ENCODE data around the gene MGARP.
"Not testable (repeated sequence)": the region's sequence is repeated elsewhere in the genome, so short reads cannot be mapped to it uniquely, and the experiment has no call there.

The MGARP gene

DNA sequence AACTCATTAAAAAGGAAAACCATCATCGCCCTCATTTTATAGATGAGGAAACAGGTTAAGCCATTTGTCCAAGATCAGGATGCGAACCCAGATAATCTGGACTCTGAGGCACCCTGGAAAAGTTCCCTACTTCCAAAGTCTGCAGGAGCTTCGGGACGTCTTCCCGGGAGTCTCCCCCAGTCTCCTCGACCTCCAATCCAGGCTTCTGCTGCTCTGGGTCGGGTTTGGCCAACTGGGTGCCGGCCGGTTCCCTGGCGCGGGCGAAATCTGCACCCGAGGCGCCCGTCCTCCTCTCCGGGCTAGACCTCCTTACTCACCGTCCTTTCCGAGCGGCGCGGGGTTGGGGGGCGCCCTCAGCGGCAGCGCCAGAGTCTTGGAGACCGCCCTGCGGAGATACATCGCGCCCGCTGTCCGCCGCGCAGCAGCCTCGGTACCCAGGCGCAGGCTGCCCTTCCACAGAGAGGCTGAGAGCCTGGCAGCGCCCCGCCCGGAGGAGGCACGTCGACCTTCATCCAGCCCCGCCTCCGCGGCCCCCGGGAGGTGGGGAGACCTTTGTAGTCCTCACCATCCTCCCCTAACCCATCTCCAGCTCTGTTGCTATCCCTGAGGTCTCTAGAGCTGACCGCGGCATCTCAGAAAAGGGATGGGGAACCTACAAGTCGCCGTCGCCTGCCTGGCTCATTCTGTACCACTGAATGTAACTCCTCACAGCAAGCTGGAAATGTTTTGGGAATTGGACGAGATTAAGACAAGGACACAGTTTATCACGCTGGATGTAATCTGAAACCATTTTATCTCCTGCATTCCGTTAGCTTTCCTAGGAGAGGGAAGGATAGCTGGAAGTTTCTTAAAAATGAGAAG lies at the start of gene MGARP:
Gene MGARP, minus strand, starts transcription at position 466 of the 861 bp plus-strand sequence. Its CDS starts 67 bp downstream, at position 399.
- DNase-seq: peak; percentile 46

DNA sequence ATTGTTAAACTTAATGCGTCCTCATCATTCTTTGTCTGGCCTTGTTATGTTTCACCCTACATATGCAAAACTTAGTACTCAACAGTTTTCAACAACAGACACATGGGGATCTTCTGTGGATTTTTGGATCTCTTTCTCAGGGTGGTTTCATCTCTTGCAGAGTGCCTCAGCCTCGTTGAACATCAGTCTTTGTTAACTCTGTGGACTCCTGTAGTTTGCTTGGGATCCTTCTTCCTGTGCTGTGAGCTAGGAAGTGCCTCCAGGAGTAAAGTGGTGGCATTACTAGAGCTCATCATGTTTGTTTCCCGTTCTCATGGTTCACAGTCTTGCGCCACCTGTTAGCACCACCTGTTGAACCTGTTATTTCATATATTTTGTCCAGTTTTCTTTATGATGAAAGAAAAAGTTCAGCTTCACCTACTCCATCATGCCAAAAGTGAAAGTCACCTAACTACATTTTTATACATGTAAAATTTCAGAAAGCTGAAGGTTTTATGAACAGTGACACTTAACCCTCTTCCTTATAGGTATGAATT lies 49.7 kb upstream of the MGARP start:
- no peak for DNase-seq

DNA sequence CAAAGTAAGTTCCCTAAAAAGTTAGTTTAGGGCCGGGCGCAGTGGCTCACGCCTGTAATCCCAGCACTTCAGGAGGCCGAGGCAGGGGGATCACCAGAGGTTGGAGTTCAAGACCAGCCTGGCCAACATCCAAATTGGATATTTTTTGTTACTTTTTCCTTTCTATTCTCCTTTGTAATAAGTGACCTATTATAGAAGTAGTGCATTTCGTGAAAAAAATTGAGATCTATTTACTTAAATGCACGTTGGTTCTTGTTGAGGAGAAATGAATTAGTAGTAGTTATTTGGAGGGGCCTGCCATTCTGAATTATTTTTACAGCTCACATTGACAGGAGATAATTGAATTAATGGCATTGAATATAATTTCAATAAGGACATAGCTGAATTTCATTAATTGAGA lies 44.6 kb upstream of the MGARP start:
- DNase-seq: no peak

DNA sequence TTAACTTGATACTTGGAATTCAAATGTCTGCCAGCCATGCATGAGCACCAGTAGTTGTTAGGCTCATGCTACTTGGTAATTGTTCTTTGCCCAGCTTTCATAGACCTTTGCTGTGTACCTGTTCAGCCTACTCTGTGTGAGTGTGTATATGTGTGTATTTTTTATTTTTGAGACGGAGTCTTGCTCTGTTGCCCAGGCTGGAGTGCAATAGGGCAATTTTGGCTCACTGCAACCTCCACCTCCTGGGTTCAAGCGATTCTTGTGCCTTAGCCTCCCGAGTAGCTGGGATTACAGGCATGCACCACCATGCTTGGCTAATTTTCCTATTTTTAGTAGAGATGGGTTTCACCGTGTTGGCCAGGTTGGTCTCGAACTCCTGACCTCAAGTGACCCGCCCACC lies 42.5 kb upstream of the MGARP start:
- DNase-seq: not testable (repeated sequence)

DNA sequence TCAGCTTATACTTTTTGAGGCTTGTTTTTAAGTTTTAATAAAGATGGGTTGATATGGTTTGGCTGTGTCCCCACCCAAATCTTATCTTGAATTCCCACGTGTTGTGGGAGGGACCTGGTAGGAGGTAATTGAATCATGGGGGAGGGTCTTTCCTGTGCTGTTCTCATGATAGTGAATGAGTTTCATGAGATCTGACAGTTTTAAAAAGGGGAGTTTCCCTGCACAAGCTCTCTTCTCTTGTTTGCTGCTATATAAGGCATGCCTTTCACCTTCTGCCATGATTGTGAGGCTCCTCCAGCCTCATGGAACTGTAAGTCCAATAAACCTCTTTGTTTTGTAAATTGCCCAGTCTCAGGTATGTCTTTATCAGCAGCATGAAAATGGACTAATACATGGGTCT lies 42.0 kb upstream of the MGARP start:
- not testable (repeated sequence) for DNase-seq

DNA sequence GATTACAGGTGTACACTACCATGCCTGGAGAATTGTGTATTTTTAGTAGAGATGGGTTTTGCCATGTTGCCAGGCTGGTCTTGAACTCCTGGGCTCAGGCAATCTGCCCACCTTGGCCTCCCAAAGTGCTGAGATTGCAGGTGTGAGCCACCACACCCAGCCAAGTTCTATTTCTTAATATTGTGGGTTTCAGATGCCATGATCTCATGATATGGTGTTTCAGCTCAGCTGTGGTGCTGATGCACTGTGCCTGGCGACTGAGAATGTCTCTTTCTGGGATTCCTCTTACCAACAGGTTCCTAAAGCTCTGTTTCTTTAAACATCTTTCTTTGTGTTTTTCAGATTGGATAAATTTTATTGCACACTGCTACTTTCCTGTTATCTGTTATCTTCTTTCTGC lies 39.5 kb upstream of the MGARP start:
- no peak for DNase-seq

DNA sequence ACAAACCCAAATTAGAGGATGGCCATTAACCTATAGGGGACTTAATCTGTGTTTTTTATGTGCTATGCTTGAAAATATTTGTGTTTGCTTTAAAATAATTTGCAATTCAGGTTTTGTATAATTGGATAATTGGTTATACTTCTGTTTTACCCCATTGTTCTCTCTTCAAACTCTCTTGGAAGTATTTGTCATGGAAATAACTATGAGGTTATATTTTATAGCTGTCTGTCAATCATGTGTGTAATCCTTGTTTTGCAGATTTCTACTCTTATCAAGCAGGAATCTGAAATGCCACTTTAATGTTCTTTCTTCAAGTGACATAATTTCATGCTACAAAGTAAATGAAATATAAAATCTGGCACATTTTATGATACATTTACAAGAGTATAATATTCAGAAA lies 37.6 kb upstream of the MGARP start:
- no peak for DNase-seq

DNA sequence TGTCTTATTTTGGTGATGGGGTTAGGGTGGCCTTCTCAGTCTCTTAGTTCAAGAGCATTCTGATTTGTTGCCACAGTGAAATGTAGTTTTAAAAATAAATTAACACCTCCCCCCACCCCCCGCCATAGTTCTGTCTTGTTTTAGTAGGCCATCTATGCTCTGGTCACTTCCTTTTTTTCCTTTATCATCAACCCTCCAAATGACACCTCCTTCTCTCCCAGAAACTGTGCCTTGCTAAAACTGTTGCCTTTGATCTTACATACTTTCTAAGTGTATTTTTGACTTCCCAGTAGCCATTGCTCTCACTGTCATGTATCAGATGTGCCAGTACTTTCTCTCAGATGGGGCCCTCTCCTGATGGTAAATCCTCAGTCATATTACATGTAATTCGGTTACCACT lies 36.7 kb upstream of the MGARP start:
- no peak for DNase-seq

DNA sequence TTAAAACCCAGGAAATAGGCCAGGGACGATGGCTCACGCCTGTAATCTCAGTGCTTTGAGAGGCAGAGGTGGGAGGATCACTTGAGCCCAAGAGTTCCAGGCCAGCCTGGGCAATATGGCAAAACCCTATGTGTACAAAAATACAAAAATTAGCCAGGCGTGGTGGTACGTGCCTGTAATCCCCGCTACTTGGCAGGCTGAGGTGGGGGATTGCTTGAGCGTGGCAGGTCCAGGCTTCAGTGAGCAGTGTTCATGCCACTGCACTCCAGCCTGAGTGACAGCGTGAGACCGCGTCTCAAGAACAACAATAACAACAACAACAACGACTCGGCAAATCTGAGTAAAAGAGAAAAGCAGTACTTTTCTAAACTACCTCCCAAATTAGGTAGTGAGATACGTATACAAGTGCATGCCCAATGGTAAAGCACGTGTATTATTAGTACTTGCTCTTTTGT lies 35.2 kb upstream of the MGARP start:
- DNase-seq: no peak

DNA sequence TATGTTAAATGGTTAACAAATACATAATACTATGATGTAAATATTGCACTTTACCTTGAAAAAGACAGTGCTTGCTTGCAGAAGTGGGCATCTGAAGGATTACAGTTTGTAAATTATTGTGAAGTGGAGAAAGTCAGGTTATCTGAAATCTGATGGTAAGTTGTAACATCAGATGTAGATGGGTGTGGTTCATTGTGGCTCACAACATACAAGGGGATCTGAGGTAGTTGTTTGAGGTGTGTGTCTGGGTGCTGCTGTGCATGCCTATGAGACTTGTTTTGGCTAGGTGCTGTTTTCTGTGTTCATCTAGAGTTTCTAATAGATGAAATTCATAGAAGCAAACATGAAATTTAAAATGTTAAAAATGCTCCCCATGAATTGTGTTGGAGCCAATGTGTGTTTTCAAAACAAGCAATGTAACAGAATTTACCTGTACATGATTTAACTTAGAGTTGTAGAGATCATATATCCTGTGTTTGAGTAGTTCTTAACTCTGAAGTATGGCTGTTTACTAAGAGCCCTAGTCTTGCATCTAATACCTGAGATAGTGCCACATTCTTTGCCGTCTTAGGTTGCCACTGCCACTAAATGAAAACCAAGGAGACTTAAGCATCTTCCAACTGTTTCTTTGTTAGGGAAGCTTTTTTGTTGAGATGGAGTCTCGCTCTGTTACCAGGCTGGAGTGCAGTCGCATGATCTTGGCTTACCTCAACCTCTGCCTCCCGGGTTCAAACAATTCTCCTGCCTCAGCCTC lies 34.2 kb upstream of the MGARP start:
- no peak for DNase-seq

DNA sequence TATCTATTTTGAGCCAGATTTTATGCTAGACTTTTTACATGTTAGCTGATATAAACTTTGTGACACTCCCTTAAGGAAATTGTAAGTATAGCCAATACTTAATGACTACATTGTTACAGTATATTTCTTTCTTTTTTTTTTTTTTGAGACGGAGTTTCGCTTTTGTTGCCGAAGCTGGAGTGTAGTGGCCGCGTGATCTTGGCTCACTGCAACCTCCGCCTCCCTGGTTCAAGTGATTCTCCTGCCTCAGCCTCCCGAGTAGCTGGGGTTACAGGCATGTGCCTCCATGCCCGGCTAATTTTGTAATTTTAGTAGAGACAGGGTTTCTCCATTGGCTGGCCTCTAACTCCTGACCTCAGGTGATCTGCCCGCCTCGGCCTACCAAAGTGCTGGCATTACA lies 33.4 kb upstream of the MGARP start:
- not testable (repeated sequence) for DNase-seq

DNA sequence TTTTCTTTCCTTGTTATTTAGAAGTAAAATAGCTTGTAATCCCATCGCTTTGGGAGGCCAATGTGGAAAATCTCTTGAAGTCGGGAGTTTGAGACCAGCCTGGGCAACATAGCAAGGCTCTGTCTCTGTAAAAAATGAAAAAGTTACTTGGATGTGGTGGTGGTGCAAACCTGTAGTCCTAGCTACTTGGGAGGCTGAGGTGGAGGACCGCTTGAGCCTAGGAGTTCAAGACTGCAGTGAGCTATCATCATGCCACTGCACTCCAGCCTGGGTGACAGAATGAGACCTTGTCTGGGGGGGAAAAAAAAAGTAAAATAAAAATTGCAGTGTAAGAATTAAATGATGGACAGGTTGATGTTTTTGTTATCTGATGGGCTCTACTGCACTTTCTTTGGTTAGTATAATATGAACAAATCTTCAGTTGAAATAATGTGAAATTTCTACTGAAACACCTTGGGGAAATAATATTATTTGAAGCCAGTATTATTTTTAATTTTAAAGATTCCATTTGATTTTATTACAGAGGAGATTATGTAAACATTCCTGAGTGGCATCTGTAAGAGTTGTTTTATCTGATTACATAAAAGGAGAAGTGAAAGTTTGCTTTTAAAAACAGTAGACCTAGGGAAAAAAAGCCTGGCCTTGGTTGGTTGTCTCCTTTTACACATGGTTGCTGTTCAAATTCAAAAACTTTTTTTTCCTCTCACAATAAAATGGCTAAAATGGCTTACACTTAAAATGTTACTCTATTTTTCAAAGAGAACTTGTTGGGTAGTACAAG lies 32.7 kb upstream of the MGARP start:
- no peak for DNase-seq

DNA sequence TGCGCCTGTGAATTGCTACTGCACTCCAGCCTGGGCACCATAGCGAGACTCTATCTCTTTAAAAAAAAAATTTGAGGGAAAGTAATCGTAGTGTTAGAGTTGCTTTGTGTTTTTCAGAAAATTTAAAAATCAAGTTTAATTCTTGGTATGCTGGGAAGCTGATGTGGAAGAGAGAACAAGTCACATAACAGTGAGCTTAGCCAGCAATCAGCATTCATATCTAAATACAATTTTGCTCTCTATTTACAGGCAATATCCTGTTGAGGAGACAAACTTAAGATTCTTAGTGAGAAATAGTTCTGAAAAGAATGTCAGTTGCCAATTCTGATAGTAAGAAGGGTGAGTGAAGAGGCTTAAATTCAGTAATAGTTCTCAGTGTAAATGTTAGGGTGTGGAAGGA lies 31.9 kb upstream of the MGARP start:
- no peak for DNase-seq

DNA sequence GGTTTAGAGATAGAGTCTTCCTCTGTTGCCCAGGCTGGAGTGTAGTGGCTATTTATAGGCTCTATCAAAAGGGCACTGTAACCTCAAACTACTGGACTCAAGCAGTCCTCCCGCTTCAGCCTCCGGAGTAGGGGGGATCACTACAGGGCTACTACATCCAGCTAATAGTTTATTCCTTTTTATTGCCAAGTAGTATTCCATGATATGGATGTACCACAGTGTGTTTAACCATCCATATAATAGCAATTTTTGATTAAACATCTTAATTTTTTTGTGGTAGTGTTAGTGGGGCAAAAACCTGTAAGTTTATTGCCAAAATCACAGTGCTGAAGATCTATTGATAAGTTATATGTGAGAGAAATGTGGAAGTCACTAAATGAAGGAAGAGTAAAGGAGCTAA lies 24.9 kb upstream of the MGARP start:
- DNase-seq: no peak

DNA sequence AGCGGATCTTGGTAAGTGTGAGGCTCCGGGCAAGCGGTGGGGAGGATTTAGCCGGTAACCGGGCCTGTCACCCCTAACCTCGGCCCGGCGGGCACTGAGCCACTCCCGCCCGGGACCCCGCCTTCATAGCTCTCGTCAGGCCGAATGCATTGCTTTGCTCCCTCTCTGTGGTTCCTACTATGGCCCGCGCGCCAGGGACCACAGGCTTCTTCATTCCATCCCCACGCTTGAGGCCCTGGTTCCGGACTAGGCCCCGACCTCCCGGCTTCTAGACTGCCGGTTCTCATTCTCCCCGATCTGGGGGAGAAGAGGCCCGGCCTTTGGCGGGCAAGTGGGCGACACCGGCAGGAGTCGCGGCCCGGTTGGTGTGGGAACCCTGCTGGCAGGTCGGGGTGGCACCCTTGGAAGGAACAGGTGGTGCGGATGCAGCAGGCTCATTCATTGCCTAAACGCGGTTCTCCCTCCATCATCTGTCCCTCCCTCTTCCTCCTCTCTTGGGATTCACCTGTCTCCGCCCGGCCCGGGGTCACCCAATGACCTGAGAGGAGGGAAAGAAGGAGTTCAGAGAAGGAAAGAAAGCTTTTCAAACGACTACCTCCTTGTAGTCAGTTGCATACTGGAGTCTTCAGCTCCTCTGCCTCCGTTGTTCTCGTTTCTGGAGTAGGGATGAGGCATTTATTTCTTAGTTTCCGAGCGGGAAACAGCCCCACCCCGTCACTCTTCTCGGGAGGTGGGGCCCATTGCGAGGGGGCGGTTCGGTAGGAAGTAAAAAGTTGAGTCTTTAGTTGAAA lies 22.0 kb upstream of the MGARP start, which contains the start of gene NDUFC1:
Gene NDUFC1, minus strand, starts transcription at position 657 of the 791 bp plus-strand sequence. CDS start 6,679 bp downstream, outside the sequence.
- peak; percentile 44 for DNase-seq

DNA sequence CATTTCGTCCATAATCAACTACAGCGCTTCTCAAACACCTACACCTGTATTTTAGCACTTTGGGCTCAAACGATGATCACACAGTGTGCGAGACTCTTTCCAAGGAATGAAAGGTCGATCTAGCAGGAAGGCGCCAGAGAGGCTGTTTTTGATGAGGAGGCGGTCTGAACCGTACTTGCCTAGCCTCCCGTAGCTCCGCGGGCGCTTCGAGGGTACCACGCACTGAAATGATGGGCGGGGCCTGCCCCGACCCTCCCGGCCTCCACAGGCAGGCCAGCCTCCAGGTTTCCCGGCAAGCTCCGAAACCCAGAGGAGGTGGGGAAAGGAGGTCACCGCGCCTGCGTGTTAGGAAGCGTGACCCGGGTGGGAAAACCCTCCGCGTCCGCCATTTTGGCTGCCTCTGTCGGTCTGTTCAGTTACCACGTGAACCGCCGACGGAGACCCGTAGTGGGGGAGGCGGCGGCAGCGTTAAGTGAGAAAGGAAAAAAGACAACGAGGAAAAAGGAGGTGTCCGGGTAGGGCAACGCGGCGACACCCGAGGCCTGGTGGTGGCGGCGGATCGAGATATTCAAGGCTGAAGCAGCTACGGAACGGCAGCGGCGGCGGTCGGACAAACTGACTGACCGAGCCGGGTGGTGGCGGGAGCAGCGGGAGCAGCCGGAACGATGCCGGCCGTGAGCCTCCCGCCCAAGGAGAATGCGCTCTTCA lies 21.2 kb upstream of the MGARP start, which contains the start of gene NAA15:
Gene NAA15, plus strand, starts transcription at position 393 of the 708 bp plus-strand sequence. Its CDS starts 273 bp downstream, at position 666.
- DNase-seq: peak; percentile 97

DNA sequence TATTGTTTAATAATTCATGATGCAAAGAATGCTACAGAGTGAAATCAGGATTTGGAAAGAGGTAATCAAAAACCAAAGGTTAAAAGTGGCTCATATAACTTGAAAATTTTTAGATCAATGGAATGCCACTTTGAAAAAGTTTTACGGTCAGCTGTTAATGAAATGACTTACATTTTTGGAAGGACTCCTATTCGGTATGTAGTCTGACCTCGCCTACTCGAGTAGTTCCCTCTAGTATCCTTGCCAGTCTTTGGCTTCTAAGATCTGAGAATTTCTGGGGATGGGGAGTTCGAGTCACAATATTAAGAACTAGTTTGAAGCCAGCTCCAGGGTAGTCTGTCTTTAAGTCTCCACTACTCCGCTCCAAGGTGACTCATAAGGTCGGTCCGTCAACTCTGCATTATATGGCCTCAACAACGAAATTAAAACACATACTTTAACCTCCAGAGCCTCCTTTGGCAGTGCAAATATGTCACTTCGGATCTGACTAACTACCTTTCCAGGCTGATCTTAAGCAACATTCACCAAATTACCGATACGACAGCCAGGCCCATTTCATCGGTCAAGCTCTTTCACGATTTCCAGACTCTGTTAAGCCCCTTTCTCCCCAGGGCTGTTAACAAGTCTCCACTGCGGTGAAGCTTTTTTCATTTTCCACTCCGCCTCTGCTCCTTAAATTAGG lies 20.5 kb upstream of the MGARP start:
- DNase-seq: peak; percentile 63

DNA sequence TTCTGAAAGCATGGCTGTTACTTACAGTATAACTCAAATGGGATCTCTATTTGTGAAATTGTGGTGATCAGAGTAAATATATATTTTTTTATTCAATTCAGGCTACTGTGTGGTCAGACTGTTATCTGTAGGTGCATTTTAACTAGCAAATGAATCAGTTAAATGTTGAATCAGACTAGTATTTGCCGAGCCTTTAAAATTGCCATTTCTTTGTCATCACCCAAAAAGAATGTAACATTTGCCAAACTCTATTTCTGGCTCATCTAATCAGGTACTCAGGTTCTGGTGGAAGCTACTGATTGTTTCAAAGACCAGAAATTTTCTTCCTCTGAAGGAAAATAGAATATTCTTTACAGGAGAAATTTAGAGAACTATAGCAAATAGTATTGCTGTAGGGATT lies 19.5 kb upstream of the MGARP start:
- DNase-seq: peak; percentile 41

DNA sequence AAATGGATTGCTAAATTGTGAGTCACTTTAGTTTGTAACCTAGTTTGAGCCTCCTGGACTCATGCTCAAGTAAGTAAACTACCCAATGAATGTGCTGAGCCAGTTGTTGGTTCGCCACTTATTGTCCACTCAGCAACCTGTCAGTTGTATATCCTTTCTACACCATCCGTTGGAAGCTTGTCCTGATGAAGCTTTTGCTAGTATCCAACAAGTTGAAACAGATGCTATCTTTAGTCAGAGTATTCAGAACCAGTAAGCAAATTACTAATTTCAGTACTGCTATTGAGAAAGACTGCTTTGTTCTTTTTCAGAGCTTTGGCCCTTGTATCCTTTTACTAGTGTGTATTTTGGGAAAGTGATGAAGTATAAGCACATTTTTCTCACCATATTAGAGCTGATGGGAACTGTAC lies 17.0 kb upstream of the MGARP start:
- peak; percentile 27 for DNase-seq

DNA sequence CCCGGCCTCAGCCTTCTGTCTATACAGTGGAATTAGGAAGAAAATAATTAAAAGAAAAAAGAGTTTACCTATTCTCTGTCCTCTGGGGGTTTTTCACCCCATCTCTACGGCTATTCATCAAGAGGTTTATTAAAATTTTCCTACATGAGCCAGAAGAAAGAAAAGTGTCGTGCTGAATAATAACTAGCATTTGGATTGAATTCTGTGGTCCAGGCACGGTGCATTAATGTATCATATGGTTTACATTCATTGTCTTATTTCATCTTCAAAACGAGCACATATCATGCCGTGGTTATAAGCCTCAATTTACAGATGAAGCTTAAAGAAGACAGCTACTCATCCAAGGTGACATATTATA lies 15.9 kb upstream of the MGARP start:
- DNase-seq: no peak
